GM19025 (cell line): ENCODE data around the gene SPINK1.
"Not testable (repeated sequence)": the region's sequence is repeated elsewhere in the genome, so short reads cannot be mapped to it uniquely, and the experiment has no call there.

ENCODE experiments used
- ATAC-seq: cut with Tn5 transposase; IDR thresholded peaks from one replicate; pipeline ENCODE4 v1.9.1; 2021; ENCODE audit warnings: mild to moderate bottlenecking, low read depth, moderate library complexity; ENCODE audit not compliant: unreplicated experiment

The SPINK1 gene

GRCh38 chr5:147831465-147831864, at the start of gene SPINK1:
Gene SPINK1, minus strand, starts transcription at chr5:147831671. Its CDS starts 94 bp downstream, at chr5:147831577.
- no peak for ATAC-seq

DNA sequence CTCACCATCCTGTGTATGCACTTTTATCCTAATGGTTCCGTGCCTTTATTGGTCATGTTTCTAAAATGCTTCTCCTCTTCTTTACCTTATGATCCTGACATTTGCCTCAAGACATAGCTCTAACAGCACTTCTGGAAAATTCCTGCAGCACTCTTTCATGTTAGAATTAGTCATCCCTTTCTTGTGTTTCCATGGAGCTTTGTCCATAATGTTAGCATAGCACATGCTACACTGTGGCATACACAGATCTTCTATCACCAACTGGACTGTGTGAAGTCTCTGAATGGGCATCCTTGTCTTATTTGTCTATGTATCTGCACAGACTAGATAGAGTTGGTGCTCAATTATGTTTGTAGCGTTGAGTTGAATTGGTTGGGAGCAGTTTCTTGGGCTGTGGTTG, 49.0 kb upstream of the SPINK1 start:
- no peak for ATAC-seq

DNA sequence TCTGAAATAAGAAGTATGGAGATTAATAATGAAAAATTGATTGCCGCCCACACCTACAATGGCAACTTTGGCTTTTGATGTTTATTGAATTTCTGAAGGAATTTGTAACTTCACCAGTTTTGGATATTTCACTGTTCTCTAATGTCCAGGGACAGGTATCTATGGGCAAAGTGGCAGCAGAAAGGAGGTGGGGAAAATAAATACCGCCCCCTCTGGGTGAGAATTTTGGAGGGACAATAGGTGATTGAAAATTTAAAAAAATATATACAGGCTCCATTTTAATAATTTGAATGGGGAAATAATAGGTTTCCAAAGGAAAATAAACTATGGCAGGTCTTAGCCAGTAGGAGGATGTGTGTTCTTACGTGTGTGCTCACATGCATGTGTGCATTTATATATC, 48.3 kb upstream of the SPINK1 start:
- no peak for ATAC-seq

DNA sequence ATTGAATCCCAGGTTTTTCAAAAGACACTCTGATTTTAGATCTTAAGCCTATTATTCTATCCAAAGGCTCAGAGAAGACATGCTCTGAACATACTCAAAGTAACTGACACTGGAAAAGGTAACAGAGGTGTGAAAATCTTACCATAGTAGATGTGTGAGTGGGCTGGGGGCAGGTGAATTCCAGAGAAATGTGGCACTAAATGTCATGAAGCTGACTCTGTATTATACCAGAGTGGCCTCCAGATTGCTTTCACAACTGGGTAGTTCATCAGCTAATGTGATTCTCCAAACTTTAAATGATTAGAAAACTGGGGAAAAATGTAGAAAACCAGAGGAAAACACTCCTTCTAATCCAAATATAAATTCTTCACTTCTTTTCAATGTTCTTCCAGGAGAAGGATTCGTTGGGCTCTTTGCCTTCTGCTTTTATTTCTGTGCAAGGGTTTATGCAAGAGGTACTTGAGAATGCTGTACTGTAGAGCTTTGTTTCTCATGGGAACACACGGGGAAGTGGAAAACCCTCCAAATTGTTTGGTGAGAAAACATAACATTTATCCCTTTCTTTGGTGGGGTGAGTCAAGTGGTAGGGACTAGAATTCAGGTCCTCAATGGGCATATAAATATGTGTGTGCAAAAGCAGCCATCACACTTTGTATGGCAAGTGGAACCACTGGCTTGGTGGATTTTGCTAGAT, 46.7 kb upstream of the SPINK1 start, which contains the start of gene SCGB3A2:
Gene SCGB3A2, plus strand, starts transcription at position 646 of the 694 bp plus-strand sequence. CDS start 93 bp downstream, outside the sequence.
- ATAC-seq, result no peak

DNA sequence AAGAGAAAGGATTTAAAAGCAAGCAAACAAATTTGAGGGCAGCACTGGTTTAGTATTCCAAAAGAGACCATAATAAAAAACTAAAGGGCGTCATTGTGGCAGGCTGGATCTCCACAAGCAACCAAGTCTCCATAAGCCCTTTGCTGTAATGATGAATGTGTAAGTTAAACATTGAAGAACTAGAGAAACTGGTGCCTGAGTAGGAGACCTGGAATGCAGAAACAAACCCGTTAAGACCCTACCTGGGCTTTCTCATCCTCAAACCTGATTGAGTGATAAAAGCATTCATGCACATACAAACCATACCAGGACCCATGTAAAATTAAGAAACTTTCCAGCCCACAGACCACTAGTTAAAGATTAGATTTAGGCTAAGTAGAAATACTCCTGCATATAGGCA, 45.2 kb upstream of the SPINK1 start:
- ATAC-seq, result no peak

DNA sequence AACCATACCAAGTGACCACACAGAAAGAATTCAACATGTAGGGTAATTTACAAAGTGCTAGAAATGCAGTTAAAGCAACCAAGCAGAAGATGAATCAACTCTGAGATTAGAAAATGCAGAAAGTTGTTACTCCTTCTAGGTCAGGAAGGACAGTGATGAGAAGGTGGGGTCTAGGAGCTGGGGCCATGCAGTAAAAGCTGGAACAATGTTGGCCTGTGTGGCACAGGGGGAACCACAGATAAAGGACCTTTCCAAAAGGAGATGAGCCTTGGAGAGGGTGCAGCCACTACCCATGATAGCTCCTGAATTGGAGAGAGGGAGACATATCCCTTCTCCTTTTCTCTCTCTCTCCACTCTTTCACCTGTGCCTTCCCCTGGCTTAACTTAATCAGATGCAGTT, 44.7 kb upstream of the SPINK1 start:
- no peak for ATAC-seq

DNA sequence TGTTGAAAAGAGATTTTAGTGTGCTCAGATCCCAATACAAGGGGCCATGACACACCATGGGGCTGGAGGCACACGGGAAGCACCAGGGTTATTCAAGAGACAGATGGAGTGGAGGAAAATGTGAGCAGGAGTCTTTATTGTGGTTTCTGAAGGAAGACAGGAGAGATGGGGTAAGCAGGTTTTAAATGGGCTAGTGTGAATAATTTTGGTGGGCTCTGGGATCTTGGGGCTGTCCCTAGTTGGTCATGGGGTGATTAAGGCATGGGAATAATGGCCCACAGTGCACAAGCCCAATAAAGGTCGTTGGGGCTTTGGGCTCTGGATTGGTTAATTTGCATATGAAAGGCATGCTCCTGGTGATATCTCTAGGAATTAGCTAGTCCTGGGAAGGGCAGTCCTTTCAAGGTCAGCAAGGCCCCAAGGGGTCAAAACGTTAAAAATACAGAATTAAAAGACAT, 43.5 kb upstream of the SPINK1 start:
- ATAC-seq, result no peak

DNA sequence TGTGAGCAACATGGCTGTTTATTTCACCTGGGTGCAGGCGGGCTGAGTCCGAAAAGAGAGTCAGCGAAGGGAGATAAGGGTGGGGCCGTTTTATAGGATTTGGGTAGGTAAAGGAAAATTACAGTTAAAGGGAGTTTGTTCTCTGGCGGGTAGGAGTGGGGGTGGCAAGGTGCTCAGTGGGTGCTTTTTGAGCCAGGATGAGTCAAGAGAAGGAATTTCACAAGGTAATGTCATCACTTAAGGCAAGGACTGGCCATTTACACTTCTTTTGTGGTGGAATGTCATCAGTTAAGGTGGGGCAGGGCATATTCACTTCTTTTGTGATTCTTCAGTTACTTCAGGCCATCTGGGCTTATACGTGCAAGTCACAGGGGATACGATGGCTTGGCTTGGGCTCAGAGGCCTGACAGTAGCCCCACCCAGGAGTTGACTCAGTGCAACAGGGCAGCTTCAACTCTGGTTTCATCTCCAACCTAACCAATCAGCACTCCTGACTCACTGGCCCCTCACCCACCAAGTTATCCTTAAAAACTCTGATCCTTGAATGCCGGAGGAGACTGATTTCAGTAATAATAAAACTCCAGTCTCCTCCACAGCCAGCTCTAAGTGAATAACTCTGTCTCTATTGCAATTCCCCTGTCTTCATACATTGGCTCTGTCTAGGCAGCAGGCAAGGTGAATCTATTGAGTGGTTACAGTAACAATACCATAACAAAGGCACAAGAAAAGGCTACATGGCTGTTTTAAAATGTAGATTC, 42.8 kb upstream of the SPINK1 start:
- ATAC-seq, result not testable (repeated sequence)

- not testable (repeated sequence) for ATAC-seq
Observed at GRCh38 chr5:147872744-147873435, 41.4 kb upstream of the SPINK1 start.

GRCh38 chr5:147871980-147872549, 40.6 kb upstream of the SPINK1 start:
- not testable (repeated sequence) for ATAC-seq

DNA sequence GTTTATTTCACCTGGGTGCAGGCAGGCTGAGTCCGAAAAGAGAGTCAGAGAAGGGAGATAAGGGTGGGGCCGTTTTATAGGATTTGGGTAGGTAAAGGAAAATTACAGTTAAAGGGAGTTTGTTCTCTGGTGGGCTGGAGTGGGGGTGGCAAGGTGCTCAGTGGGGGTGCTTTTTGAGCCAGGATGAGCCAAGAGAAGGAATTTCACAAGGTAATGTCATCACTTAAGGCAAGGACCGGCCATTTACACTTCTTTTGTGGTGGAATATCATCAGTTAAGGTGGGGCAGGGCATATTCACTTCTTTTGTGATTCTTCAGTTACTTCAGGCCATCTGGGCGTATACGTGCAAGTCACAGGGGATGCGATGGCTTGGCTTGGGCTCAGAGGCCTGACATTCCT, 38.4 kb upstream of the SPINK1 start:
- ATAC-seq, result not testable (repeated sequence)

DNA sequence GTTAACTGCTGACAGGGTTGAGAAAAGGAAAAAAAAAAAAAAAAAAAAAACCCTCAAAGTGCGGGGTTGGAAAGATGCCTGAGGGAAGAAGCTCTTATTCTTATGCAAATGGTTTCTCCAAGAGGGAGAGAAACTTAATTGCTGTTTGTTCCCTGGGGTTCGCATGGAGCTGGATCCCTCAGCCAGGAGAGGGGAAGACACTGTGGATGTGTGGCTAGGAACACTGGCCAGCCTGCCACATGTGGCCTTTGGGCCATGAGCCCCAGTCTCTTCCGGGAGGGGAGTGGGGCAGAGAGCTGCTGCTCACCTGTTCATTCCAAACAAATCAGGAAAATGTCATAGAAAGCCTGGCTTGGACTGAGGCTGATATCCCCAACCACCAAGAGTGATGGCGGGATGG, 37.6 kb upstream of the SPINK1 start:
- ATAC-seq, result no peak

GRCh38 chr5:147863454-147864158, 32.1 kb upstream of the SPINK1 start:
- no peak for ATAC-seq

DNA sequence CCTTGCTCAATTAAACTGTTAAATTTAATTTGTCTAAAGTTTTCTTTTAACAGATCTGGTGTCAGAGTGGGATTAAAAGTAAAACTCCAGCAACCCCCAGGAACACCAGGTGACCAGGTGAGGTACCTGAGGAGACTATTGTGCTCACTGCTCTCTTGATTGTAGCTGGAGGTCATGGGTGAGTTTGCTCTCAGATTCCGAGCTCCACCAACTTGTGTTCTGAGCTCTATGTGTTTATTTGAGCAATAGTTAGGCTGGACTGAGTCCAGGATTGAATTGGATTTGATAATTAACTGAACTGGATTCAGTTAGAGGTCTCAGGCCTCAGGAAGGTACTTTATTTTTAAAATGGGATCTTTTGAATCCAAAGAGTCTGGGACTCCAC, 29.2 kb upstream of the SPINK1 start:
- ATAC-seq, result no peak

GRCh38 chr5:147859962-147860640, 28.6 kb upstream of the SPINK1 start:
- ATAC-seq, result no peak

- ATAC-seq, result no peak
Observed at GRCh38 chr5:147858565-147858964, 27.1 kb upstream of the SPINK1 start.

DNA sequence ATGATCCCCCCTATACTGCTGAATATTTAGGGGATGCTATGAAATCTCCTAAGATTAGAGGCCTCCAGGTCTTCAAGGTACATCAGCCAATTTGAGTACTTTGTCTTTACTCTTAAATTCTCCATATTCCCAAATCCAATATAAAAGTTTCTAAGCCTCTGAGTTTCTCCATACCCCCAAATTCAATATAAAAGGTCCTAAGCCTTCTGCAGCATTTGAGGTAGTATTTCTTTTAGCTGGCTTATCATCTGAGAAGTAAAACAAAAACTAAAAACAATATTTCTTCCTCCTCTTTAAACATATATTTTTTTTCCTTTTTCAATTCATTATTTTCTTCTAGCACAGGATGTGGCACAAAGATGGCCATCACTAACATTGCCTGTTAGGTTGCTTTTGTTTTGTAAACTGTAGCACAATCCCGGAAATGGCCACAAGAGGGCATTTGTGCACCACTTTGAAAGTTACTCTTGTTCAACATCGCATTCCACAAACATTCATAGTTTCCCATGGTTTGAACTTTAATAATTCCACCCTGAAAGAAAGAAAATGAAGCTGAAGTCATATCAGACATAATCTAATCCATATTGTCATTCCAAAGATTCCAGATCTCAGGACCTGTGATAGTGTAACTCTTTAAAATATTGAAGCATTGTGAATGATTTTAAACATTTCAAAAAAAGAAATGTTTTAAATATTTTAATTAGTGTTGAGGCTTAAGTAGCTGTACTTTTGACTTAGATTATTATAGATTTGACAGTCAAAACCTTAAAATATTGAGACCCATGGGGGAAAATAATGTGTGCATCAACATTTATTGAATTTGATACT, 26.0 kb upstream of the SPINK1 start:
- ATAC-seq, result no peak

DNA sequence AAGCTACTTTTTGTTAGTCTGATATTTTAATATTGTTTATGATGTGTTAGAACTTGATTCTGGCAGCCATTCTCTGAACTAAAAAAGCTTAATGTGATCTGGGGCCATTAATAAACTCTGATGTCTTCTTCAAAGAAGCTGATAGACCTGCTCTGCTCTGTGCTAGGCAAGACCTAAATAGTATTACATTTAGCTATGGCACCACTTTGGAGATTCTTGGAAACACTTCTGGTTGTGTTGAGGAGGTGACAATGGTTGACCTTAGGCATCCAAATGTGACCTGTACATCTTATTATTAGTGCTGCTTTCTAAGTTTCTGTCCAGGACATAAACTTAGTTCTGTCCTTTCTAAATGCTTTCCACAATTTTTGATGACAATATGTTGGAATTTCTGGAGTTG, 25.3 kb upstream of the SPINK1 start:
- ATAC-seq, result no peak

- ATAC-seq, result no peak
Observed at GRCh38 chr5:147855774-147856069, 24.3 kb upstream of the SPINK1 start.
